LNCaP clone FGC (cell line): ENCODE measurements around the gene PLCB1.
"Not testable (repeated sequence)": the region's sequence is repeated elsewhere in the genome, so short reads cannot be mapped to it uniquely, and the experiment has no call there.

Experiments
- DNase-seq: peaks from one replicate; pipeline ENCODE4 v3.0.0-alpha.2; 2011; ENCODE audit warnings: low read depth
- H3K4me3 ChIP-seq: 2 replicates; pipeline ENCODE4 v1.5.1; 2011; ENCODE audit warnings: mild to moderate bottlenecking, low read depth, low read length, control low read depth
- CTCF ChIP-seq: IDR thresholded peaks from 2 replicates; pipeline ENCODE4 v1.5.1; 2012; ENCODE audit warnings: mild to moderate bottlenecking; ENCODE audit not compliant: control insufficient read depth, insufficient read depth; ENCODE audit errors: extremely low read depth

Gene PLCB1

GRCh38 chr20:8431538-8432434, 299.7 kb downstream of the PLCB1 start:
- TF ChIP-seq CTCF = no peak
- no peak overlapping the region for H3K4me3 ChIP-seq
- no peak for DNase-seq

GRCh38 chr20:8432435-8433148, 300.5 kb downstream of the PLCB1 start:
- no peak for TF ChIP-seq CTCF
- H3K4me3 ChIP-seq = no peak overlapping the region
- no peak for DNase-seq

- TF ChIP-seq CTCF = no peak
- no peak for DNase-seq
- no peak overlapping the region for H3K4me3 ChIP-seq
Observed at GRCh38 chr20:8433291-8433690, 301.2 kb downstream of the PLCB1 start.

GRCh38 chr20:8434326-8434876, 302.3 kb downstream of the PLCB1 start:
- no peak for DNase-seq
- no peak overlapping the region for H3K4me3 ChIP-seq
- no peak for TF ChIP-seq CTCF

GRCh38 chr20:8435285-8436035, 303.4 kb downstream of the PLCB1 start:
- no peak for DNase-seq
- no peak overlapping the region for H3K4me3 ChIP-seq
- no peak for TF ChIP-seq CTCF

- DNase-seq, H3K4me3 ChIP-seq: not testable (repeated sequence)
Observed at GRCh38 chr20:8436938-8437337, 304.9 kb downstream of the PLCB1 start.

- H3K4me3 ChIP-seq = no peak overlapping the region
- TF ChIP-seq CTCF = no peak
- no peak for DNase-seq
Observed at GRCh38 chr20:8438748-8439147, 306.7 kb downstream of the PLCB1 start.
